ENCODE results near the gene LIMS3.
"Not testable (repeated sequence)": the region's sequence is repeated elsewhere in the genome, so short reads cannot be mapped to it uniquely, and the experiment has no call there.

The LIMS3 gene

DNA sequence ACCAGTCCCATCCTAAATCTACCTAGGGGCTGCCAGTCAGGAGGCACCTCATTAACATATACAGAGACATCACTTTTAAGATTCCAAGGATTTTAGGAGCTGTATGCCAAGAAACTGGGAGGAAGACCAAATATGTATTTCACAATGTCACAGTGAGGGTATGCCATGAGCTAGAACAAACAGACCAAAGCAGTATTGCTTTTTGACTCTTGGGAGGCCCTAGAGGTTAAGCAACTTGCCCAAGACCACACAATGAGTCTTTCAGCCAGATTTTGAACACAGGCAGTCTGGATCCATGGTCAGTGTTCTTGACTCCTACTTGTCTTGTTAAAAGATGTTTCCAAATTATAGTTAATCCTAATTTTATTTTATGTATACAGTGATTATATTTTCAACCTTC lies 12.3 kb downstream of the LIMS3 start:
- not testable (repeated sequence) for H3K4me1 Mint-ChIP-seq (ENCODE audit: low read depth); DNase-seq; H3K9me3 Mint-ChIP-seq; H3K27ac Mint-ChIP-seq; H3K4me3 Mint-ChIP-seq; H3K27me3 Mint-ChIP-seq; H3K36me3 Mint-ChIP-seq (ENCODE audit: low read depth)

DNA sequence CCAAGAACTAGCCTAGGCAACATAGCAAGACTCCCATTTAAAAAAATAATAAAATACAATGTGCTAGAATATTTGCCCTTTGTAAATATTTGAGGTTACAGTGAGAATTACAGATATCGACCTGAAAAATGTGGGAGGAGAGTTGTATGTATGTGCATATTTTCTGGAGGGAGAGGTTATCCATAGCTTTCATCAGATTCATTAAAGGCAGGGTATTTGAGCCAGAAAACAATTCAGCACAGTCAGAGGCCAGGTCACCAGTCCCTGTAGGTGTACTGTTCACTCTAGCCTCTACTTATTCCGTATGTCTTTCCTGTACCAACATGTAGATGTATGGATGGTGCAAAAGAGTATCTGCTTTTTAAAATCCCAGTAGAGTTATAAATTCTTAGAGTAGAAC lies 15.4 kb downstream of the LIMS3 start:
- not testable (repeated sequence) for DNase-seq; H3K4me3 Mint-ChIP-seq; H3K36me3 Mint-ChIP-seq (ENCODE audit: low read depth); H3K27me3 Mint-ChIP-seq; H3K27ac Mint-ChIP-seq; H3K9me3 Mint-ChIP-seq; H3K4me1 Mint-ChIP-seq (ENCODE audit: low read depth)

DNA sequence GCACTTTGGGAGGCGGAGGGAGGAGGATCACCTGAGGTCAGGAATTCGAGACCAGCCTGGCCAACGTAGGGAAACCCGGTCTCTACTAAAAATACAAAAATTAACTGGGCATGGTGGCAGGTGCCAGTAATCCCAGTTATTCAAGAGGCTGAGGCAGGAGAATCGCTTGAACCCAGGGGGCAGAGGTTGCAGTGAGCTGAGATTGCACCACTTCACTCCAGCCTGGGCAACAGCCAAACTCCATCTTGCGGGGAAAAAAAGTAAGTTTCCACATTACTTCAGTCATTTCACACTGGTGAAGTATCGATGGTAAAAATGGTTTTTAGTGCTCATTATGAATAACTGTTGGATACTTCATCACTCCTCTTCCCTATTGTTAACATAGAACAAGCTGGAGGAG lies 16.1 kb downstream of the LIMS3 start:
- H3K9me3 Mint-ChIP-seq; H3K36me3 Mint-ChIP-seq (ENCODE audit: low read depth); DNase-seq; H3K4me1 Mint-ChIP-seq (ENCODE audit: low read depth); H3K27me3 Mint-ChIP-seq; H3K27ac Mint-ChIP-seq; H3K4me3 Mint-ChIP-seq: not testable (repeated sequence)

DNA sequence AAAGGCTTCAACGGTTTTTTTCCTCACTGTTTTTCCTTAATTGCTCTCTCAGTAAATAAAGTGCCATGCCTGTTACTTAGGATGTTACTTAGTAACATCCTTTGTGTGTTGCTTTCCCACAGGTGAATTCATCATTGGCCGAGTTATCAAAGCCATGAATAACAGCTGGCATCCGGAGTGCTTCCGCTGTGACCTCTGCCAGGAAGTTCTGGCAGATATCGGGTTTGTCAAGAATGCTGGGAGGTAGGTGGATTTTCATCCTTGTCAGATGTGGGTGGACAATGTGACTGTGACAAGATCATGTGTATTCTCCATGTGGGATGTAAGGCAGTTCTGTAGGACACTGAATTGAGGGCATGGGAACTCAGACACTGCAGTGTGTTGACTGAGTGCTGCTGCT lies 17.3 kb downstream of the LIMS3 start:
- H3K9me3 Mint-ChIP-seq; H3K4me3 Mint-ChIP-seq; H3K27me3 Mint-ChIP-seq; H3K36me3 Mint-ChIP-seq (ENCODE audit: low read depth); H3K4me1 Mint-ChIP-seq (ENCODE audit: low read depth); H3K27ac Mint-ChIP-seq; DNase-seq: not testable (repeated sequence)

DNA sequence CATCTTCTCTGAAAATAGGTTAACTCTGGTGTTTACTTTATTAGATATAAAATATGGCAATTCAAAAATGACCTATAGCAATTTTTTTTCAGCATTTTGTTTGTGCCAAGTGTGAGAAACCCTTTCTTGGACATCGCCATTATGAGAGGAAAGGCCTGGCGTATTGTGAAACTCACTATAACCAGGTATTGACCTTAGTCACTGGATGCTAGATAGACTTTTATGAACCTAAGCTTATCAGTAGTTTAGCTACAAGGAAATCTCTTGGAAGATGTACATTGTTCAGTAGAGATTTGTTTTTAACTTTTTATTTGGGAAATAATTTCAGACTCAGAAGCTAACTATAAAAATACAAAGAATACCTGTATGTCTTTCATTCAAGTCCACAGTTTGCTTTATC lies 21.7 kb downstream of the LIMS3 start:
- not testable (repeated sequence) for H3K4me1 Mint-ChIP-seq (ENCODE audit: low read depth); H3K9me3 Mint-ChIP-seq

DNA sequence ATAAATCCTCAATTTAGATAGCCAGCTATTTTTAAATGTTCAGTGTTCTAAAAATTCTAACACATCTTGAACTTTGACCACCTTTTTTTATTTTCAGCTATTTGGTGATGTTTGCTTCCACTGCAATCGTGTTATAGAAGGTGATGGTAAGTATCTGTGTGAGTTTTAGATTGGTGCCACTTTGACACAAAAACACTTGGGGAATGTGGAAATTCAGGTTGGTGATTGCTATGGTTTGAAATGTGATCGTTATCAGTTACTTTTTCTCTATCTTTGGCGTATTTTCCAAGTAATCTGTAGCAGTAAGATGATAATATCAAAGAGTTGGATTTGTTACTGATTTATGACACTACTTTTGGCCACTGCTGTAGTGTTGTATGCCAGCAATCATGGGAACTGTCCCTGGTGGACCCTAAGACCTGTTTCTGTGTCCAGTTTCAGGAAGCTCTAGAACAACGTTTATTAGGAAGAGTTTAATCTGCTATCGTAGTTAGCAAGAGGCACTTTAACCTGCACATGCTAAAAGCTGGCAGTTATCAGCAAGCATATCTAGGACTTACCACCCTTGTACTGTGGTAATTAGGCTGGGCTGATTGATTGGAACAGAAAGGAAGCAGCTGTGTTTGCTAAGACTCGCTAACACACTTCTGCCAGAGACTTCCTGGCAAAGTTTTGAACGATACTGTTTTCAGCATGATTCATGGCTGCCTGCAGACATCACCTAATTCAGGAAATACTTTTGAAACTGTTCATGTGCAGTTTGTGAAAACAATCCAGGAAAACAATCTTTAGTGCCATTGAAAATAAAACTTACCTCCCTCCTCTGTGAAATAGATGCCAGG lies 23.3 kb downstream of the LIMS3 start:
- not testable (repeated sequence) for H3K4me3 Mint-ChIP-seq; H3K4me1 Mint-ChIP-seq (ENCODE audit: low read depth); DNase-seq; H3K36me3 Mint-ChIP-seq (ENCODE audit: low read depth); H3K9me3 Mint-ChIP-seq; H3K27me3 Mint-ChIP-seq; H3K27ac Mint-ChIP-seq

More for the DNA sequence above, 21.7 kb downstream of the LIMS3 start:
- H3K4me3 Mint-ChIP-seq; H3K36me3 Mint-ChIP-seq (ENCODE audit: low read depth); H3K27me3 Mint-ChIP-seq; H3K27ac Mint-ChIP-seq; DNase-seq: not testable (repeated sequence)

DNA sequence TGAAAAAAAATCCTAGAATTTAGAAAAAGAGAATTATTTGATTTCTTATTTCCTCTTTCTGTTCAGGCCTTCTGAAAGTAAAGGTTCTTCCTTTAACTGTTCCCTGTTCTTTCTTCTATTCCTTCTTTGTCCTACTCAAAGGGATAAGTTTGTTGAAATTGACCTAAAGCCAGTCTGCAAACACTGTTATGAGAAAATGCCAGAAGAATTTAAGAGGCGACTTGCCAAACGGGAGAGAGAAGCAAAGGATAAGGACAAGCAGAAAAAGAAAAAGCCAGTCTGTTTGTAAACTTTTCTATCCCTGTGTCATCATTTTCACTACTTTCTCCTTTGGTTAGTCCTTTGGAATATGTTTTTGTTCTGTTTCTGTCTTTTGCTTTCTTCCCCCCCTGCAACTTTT lies 26.0 kb downstream of the LIMS3 start:
- H3K27ac Mint-ChIP-seq; H3K9me3 Mint-ChIP-seq; H3K27me3 Mint-ChIP-seq; H3K4me1 Mint-ChIP-seq (ENCODE audit: low read depth); DNase-seq; H3K4me3 Mint-ChIP-seq; H3K36me3 Mint-ChIP-seq (ENCODE audit: low read depth): not testable (repeated sequence)

DNA sequence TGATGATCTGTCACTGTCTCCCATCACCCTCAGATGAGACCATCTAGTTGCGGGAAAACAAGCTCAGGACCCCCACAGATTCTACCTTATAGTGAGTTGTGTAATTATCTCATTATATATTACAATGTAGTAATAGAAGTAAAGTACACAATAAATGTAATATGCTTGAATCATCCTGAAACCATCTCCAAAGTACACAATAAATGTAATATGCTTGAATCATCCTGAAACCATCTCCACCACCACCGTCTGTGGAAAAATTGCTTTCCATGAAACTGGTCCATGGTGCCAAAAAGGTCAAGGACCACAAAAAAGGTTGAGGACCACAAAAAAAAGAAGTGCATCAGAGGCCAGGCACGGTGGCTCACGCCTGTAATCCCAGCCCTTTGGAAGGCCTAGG lies 29.3 kb downstream of the LIMS3 start:
- not testable (repeated sequence) for H3K9me3 Mint-ChIP-seq; DNase-seq; H3K4me3 Mint-ChIP-seq; H3K27ac Mint-ChIP-seq; H3K27me3 Mint-ChIP-seq; H3K36me3 Mint-ChIP-seq (ENCODE audit: low read depth); H3K4me1 Mint-ChIP-seq (ENCODE audit: low read depth)

DNA sequence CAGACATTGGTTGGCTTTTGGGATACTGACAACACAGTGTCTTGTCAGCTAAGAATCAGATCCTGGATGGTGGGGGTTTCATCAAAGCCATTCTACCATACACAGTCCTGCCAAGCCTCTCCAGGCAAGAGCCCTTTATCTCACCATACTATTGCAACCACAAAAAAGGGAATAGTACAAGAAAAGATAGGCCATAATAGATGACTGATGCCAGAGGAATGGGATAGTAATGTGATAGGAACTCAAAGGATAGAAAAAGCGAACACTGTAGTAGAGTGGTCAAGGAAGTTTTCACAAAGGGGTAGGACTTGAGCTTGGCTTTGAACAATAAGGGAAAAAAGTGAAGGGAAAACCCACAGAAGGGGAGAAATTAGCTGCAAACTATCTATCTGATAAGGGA lies 30.7 kb downstream of the LIMS3 start:
- not testable (repeated sequence) for H3K27me3 Mint-ChIP-seq; DNase-seq; H3K36me3 Mint-ChIP-seq (ENCODE audit: low read depth); H3K9me3 Mint-ChIP-seq; H3K4me1 Mint-ChIP-seq (ENCODE audit: low read depth); H3K4me3 Mint-ChIP-seq; H3K27ac Mint-ChIP-seq

DNA sequence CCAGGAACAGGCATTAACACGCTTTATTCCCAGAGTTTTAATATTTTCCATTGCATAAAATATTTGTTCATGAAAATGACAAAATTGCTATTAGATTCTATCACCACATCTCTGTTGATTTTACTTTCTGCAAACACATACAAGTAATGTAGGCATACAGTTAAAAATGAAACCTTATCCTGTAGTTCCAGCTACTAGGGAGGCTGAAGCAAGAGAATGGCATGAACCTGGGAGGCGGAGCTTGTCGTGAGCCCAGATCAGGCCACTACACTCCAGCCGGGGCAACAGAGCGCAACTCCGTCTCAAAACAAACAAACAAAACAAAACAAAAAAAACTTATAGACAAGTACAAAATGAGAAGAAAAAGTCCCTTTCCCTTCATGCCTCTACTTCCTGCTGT lies 38.0 kb downstream of the LIMS3 start:
- not testable (repeated sequence) for H3K9me3 Mint-ChIP-seq; H3K4me3 Mint-ChIP-seq; H3K27ac Mint-ChIP-seq; H3K4me1 Mint-ChIP-seq (ENCODE audit: low read depth); H3K36me3 Mint-ChIP-seq (ENCODE audit: low read depth); DNase-seq; H3K27me3 Mint-ChIP-seq

DNA sequence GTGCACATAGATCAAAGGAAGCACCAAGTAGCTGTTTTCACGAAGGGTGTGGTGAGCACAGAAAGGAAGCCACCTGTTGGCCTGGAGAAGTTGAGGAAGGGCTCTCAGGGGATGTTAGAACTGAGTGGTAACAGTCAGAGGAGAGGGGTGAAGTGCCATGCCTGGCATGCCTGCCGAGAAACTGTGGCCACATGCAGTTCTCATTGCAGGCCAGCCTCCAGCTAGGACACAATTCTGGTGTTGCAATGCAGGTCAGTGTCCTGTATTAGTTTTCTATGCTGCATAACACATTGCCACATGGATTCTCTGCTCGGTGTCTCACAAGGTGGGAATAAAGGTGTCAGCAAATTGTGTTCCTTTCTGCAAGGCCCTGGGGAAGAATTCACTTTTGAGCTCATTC lies 46.9 kb downstream of the LIMS3 start:
- not testable (repeated sequence) for DNase-seq; H3K36me3 Mint-ChIP-seq (ENCODE audit: low read depth); H3K27me3 Mint-ChIP-seq; H3K4me1 Mint-ChIP-seq (ENCODE audit: low read depth); H3K9me3 Mint-ChIP-seq; H3K4me3 Mint-ChIP-seq; H3K27ac Mint-ChIP-seq

DNA sequence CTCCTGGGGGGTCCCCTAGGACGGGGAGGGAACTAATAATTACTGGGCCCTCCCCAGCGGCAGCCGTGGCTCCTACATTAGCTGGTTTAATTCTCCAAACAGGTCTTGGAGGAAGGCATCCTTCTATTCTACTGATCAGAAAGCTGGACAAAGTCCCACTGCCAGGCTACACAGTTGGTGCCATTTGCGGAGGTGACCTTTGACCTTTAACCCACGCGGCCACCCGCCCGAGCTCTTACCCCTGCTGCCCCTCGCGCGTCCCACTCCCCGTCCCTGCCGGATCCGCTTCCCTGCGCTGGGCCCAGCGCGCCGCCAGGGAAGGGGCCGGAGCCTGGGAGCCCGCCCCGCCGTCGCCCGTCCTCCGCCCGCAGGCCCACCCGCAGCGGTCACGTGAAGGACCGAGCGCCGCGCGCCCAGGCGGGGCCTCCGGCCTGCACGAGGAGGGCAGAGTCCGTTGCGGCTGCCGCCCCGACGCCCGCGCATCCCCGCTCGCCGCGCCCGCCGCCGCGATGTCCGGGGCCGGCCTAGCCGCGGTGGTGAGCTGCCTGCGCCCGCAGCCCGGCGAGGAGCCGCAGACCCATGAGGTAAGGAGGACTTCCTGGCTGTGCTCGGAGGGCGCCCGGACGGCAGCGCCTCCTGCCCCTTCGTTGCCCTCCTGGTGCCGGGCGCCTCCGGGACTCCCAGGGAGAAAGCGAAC lies 48.9 kb downstream of the LIMS3 start:
- not testable (repeated sequence) for H3K27ac Mint-ChIP-seq; DNase-seq; H3K4me1 Mint-ChIP-seq (ENCODE audit: low read depth); H3K27me3 Mint-ChIP-seq; H3K4me3 Mint-ChIP-seq; H3K9me3 Mint-ChIP-seq; H3K36me3 Mint-ChIP-seq (ENCODE audit: low read depth)

DNA sequence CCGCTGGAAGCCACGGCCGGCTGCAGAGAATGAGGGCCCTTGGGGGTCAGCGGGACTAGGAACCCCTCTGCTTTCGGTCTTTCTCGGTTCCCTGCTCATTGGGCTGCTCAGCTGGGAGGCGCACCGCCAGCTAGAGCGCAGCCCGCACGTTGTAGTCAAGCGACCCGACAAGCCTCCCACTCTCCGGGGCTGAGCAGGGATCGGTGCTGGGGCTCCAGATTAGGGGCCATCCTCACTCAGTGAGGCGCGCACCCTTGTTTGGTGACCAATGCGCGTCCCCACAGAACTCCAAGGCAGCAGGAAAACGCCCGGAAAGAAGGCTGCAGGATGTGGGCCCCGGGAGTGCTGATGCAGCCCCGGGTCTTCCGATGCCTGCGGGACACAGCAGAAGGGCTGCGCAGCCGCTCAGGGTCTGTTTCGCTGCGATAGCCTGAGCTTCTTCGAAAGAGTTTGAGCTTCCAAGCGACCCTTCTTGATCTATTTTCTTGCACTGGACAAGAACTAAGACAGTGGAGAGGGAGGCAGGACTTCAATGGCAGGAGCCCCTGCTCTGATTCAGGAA lies 49.6 kb downstream of the LIMS3 start:
- H3K36me3 Mint-ChIP-seq (ENCODE audit: low read depth); H3K4me1 Mint-ChIP-seq (ENCODE audit: low read depth); H3K9me3 Mint-ChIP-seq; H3K27me3 Mint-ChIP-seq; H3K4me3 Mint-ChIP-seq; H3K27ac Mint-ChIP-seq: not testable (repeated sequence)
- DNase-seq: peak; percentile 25

DNA sequence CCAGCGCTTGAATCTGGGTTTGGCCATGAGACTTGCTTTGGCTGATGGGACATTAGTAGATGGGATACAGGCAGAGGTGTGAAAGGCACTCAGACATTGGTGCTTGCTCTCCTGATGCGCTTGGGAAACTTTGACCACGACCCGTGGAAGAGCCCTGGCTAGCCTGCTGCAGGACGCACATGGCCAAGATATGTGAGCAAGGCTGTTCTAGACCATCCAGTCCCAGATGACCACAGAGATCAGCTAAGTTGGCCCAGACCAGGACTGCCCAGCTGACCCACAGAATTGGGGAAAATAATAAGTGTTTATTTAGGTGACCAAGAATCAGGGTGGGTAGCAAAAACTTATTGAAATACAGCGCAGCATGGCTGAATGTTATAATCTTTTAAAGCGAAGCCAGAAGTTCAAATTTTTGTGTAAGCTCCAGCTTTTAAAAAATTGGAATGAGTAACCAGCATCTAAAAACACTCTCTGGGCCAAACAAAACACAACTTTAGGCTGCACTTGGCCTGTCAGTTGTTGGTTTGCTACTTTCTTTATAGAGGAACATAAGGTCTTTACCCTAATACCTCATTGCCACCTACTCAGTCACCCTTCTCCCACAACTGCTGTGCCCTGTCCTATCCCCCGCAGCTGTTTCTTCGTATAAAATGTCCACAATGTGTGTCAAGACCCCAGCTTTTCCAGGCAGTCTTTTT lies 51.8 kb downstream of the LIMS3 start:
- H3K9me3 Mint-ChIP-seq; H3K27ac Mint-ChIP-seq; H3K27me3 Mint-ChIP-seq; DNase-seq; H3K4me1 Mint-ChIP-seq (ENCODE audit: low read depth); H3K36me3 Mint-ChIP-seq (ENCODE audit: low read depth); H3K4me3 Mint-ChIP-seq: not testable (repeated sequence)

DNA sequence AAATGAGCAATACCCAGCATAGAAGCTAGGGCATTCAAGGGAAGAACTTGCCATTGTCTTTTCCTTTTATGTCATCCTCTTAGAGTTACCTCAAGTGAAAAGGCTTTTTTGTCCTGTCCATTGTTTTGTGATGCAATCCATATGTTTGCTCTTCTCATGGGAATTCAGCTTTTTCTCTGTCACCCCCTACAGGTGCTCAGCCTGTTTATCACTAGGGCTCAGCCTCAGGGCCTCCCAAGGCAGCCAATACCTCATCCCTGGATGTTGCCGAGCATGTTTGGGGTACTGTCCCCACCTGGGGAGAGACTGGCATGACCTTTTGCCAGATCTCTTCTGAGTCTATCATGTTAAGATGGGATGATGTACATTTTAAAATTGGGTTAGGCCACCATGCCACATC lies 65.5 kb downstream of the LIMS3 start:
- H3K36me3 Mint-ChIP-seq (ENCODE audit: low read depth); H3K9me3 Mint-ChIP-seq; H3K4me3 Mint-ChIP-seq; H3K4me1 Mint-ChIP-seq (ENCODE audit: low read depth); DNase-seq; H3K27ac Mint-ChIP-seq; H3K27me3 Mint-ChIP-seq: not testable (repeated sequence)
